ENCODE measurements around the gene TECR.
A peak's percentile ranks its signal among the peaks of the same experiment; 100 is the strongest.
"Not testable (repeated sequence)": the region's sequence is repeated elsewhere in the genome, so short reads cannot be mapped to it uniquely, and the experiment has no call there.

TECR gene

GRCh38 chr19:14530506-14530905 is 1.1 kb downstream of the TECR start:
- TF ChIP-seq JUND (IDR thresholded peaks at IDR 0.05; ENCODE audit: low read depth) = no peak
- DNase-seq (ENCODE audit: low read depth in 1 of 2, low spot score in 1 of 2) = no peak
- in situ Hi-C loops (cut with HindIII; ENCODE audit: low pct_unique_long_range_greater_than_20kb, low sequenced_read_pairs) = no loop called here

- TF ChIP-seq JUND (IDR thresholded peaks at IDR 0.05; ENCODE audit: low read depth) = no peak
- no peak for DNase-seq (ENCODE audit: low read depth in 1 of 2, low spot score in 1 of 2)
- in situ Hi-C loops (cut with HindIII; ENCODE audit: low pct_unique_long_range_greater_than_20kb, low sequenced_read_pairs) = no loop called here
Observed at GRCh38 chr19:14533450-14533849, 4.1 kb downstream of the TECR start.

GRCh38 chr19:14536926-14537692 is 7.7 kb downstream of the TECR start:
- in situ Hi-C loops (cut with HindIII; ENCODE audit: low pct_unique_long_range_greater_than_20kb, low sequenced_read_pairs) = no loop called here
- DNase-seq (ENCODE audit: low read depth in 1 of 2, low spot score in 1 of 2) = peak in 1 of 2 experiments; percentile 97
- TF ChIP-seq JUND (IDR thresholded peaks at IDR 0.05; ENCODE audit: low read depth) = no peak

- in situ Hi-C loops (cut with HindIII; ENCODE audit: low pct_unique_long_range_greater_than_20kb, low sequenced_read_pairs) = no loop called here
- DNase-seq (ENCODE audit: low read depth in 1 of 2, low spot score in 1 of 2) = no peak
- TF ChIP-seq JUND (IDR thresholded peaks at IDR 0.05; ENCODE audit: low read depth) = no peak
Observed at GRCh38 chr19:14540741-14541525, 11.5 kb downstream of the TECR start.

- DNase-seq (ENCODE audit: low read depth in 1 of 2, low spot score in 1 of 2); in situ Hi-C loops (cut with HindIII; ENCODE audit: low pct_unique_long_range_greater_than_20kb, low sequenced_read_pairs): not testable (repeated sequence)
Observed at GRCh38 chr19:14541979-14542378, 12.6 kb downstream of the TECR start.

DNA sequence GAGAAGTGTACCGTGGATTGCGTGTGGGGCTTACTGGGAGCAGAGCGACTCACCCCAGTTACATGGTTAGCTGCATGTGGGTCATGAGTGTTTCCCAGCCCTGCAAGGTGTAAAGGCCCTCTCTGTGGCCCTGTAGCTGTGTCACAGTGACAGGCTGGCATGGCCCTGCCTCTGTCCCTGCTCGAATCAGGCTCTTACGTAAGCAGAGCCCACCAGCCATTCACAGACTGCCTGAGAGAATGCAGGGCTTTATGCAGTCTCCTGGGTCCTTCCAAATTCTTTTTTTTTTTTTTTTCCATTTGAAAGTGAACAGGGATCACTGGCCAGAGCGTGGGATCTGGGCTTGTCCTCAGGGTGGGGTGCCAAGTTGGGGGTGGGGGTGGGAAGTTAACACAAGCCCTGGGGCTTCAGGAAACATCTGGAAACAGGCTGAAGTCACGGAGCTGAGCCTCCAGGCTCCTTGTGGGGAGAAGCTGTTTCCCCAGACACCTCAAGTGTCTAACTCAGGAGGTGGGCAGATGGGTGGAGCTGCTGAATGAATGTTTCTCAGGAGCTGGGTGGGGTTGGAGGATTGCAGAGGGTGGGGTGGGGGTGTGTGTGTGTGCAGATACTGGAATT is 13.4 kb downstream of the TECR start:
- in situ Hi-C loops (cut with HindIII; ENCODE audit: low pct_unique_long_range_greater_than_20kb, low sequenced_read_pairs) = no loop called here

GRCh38 chr19:14544047-14544446 is 14.7 kb downstream of the TECR start:
- DNase-seq (ENCODE audit: low read depth in 1 of 2, low spot score in 1 of 2) = no peak
- in situ Hi-C loops (cut with HindIII; ENCODE audit: low pct_unique_long_range_greater_than_20kb, low sequenced_read_pairs) = no loop called here

More for the DNA sequence above, 13.4 kb downstream of the TECR start:
- TF ChIP-seq JUND (IDR thresholded peaks at IDR 0.05; ENCODE audit: low read depth) = no peak
- DNase-seq (ENCODE audit: low read depth in 1 of 2, low spot score in 1 of 2) = no peak

DNA sequence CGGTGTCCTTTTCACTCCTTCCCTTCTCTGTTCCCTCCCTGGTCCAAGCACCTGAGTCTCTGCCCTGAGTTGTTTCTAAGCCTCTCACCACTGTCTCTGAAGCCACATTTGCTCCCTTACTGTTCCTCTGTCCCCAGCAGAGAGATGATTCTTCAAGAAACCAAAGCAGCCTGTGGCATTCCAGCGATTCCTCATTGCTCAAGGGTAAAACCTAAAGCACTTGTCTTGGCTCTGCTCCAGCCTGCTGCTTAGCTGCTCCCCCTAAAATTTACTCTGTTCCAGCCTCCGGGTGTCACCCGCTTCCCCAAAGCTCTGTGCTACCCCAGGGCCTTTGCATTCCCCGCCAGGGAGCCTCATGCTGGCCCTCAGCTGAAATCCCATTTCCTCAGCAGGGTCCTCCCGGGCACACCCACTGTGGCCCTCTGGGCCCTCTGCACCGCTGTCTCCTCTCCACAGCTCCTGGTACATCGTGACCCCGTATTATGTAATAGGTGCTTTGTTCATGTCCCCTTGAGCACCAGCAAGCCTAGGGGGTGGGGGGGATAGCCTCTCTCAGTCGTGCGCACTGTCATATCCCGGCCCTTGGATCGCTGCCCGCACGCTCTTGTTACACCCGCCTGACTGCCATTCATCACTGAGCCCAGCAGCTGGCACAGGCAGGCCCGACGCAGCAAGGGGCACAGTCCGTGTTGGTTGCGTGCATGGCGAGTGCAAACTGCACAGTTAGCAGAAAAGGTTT is 15.8 kb downstream of the TECR start:
- peak in 1 of 2 experiments; percentile 45 for DNase-seq (ENCODE audit: low read depth in 1 of 2, low spot score in 1 of 2)
- TF ChIP-seq JUND (IDR thresholded peaks at IDR 0.05; ENCODE audit: low read depth) = no peak
- in situ Hi-C loops (cut with HindIII; ENCODE audit: low pct_unique_long_range_greater_than_20kb, low sequenced_read_pairs) = no loop called here

More at GRCh38 chr19:14544047-14544446, 14.7 kb downstream of the TECR start:
- no peak for TF ChIP-seq JUND (IDR thresholded peaks at IDR 0.05; ENCODE audit: low read depth)

GRCh38 chr19:14545716-14546082 is 16.3 kb downstream of the TECR start:
- TF ChIP-seq JUND (IDR thresholded peaks at IDR 0.05; ENCODE audit: low read depth) = no peak
- DNase-seq (ENCODE audit: low read depth in 1 of 2, low spot score in 1 of 2) = no peak
- in situ Hi-C loops (cut with HindIII; ENCODE audit: low pct_unique_long_range_greater_than_20kb, low sequenced_read_pairs) = no loop called here

DNA sequence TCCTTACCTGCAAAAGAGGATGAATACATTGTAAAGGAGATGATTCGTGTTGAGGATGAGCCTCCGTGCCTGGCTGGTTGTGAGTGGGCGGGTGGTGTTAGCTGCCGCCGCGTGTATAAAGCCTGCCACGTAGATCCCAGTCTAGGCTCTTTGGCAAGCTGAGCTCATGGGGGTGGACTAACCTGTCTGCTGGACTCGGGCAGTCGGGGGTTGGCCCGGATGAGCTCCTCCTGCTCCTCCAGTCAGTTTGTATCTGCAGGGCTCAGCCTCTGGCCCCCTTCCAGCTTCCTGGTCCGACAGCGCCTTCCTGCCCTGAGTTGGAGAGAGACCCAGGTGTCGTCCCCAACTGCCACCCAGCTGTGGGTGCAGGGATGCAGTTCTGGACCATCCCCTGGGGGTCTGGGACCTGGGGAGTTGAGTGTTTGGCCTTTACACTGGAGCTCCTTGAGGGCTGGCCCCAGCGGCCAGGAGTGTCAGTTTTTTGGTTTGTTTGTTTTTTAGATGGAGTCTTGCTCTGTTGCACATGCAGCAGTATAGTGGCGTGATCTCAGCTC is 20.9 kb downstream of the TECR start:
- TF ChIP-seq JUND (IDR thresholded peaks at IDR 0.05; ENCODE audit: low read depth) = no peak
- DNase-seq (ENCODE audit: low read depth in 1 of 2, low spot score in 1 of 2) = peak; percentile 71 to 96
- in situ Hi-C loops (cut with HindIII; ENCODE audit: low pct_unique_long_range_greater_than_20kb, low sequenced_read_pairs) = no loop called here

- peak in 1 of 2 experiments; percentile 81 for DNase-seq (ENCODE audit: low read depth in 1 of 2, low spot score in 1 of 2)
- in situ Hi-C loops (cut with HindIII; ENCODE audit: low pct_unique_long_range_greater_than_20kb, low sequenced_read_pairs) = not testable (repeated sequence)
Observed at GRCh38 chr19:14551134-14552005, 22.0 kb downstream of the TECR start.

GRCh38 chr19:14552006-14552360 is 22.6 kb downstream of the TECR start:
- DNase-seq (ENCODE audit: low read depth in 1 of 2, low spot score in 1 of 2); in situ Hi-C loops (cut with HindIII; ENCODE audit: low pct_unique_long_range_greater_than_20kb, low sequenced_read_pairs): not testable (repeated sequence)

Measured in T47D (cell line).